CD14-positive monocyte (primary cell): Measurements from ENCODE around the gene CCBE1. TPM values are rescaled to one million over a fixed set of nuclear protein-coding genes. Genes with fewer than 3 reads are reported as not detected.

Experiments
- DNase-seq, 3 donors: peaks; one replicate each; pipeline ENCODE4 v3.0.0-alpha.2; 2011 to 2022
- H2AFZ ChIP-seq: 2 replicates; pipeline ENCODE4 v1.6.0; 2012; ENCODE audit warnings: mild to moderate bottlenecking, low read depth, low read length, inconsistent platforms; ENCODE audit not compliant: insufficient read depth, poor library complexity, severe bottlenecking
- H3K27ac ChIP-seq, 2 donors: 1 replicate in 1 of 2; 2 replicates in 1 of 2; pipeline ENCODE4 v1.5.1; 2012 to 2013; ENCODE audit warnings: low read length in 2 of 2, control low read depth in 1 of 2, inconsistent platforms in 1 of 2, low read depth in 1 of 2, mild to moderate bottlenecking in 1 of 2
- H3K27me3 ChIP-seq, 2 donors: one replicate each; pipeline versions ENCODE4 v1.6.0 to v1.6.1; 2011 to 2013; ENCODE audit warnings: low read length in 2 of 2; ENCODE audit not compliant: control insufficient read depth in 2 of 2, insufficient read depth in 2 of 2
- H3K36me3 ChIP-seq, 2 donors: replicated peaks in 1 of 2; 1 replicate in 1 of 2; 2 replicates in 1 of 2; pipeline versions ENCODE4 v1.5.1 to v1.6.1; 2012 to 2013; ENCODE audit warnings: low read length in 2 of 2, control low read depth in 1 of 2, inconsistent platforms in 1 of 2, mild to moderate bottlenecking in 1 of 2; ENCODE audit not compliant: insufficient read depth in 2 of 2, control insufficient read depth in 1 of 2
- H3K4me1 ChIP-seq, 2 donors: 1 replicate in 1 of 2; 2 replicates in 1 of 2; pipeline versions ENCODE4 v1.5.1 to v1.6.1; 2012 to 2013; ENCODE audit warnings: low read length in 2 of 2, control low read depth in 1 of 2, inconsistent platforms in 1 of 2, mild to moderate bottlenecking in 1 of 2, moderate library complexity in 1 of 2; ENCODE audit not compliant: insufficient read depth in 2 of 2, control insufficient read depth in 1 of 2
- H3K4me2 ChIP-seq: replicated peaks from 2 replicates; pipeline ENCODE3; 2012; ENCODE audit warnings: low read length, moderate library complexity, mild to moderate bottlenecking; ENCODE audit not compliant: poor library complexity, severe bottlenecking; ENCODE audit errors: extremely low read depth
- H3K4me3 ChIP-seq, 3 experiments: fragments of 200-600 bp in 1 of 3; sonication (generic) in 1 of 3; replicated peaks in 1 of 3; 1 replicate in 2 of 3; 2 replicates in 1 of 3; pipeline ENCODE4 v1.5.1; 2011 to 2013; ENCODE audit warnings: low read length in 3 of 3, mild to moderate bottlenecking in 3 of 3, control low read depth in 2 of 3, low read depth in 2 of 3, inconsistent platforms in 1 of 3, moderate library complexity in 1 of 3
- H3K79me2 ChIP-seq: 2 replicates; pipeline ENCODE4 v1.6.0; 2012; ENCODE audit warnings: mild to moderate bottlenecking, control low read depth, inconsistent platforms, low read length, moderate library complexity; ENCODE audit not compliant: insufficient read depth
- H3K9ac ChIP-seq: 2 replicates; pipeline ENCODE4 v1.6.0; 2017; ENCODE audit warnings: low read length, mild to moderate bottlenecking; ENCODE audit not compliant: insufficient read depth, poor library complexity, severe bottlenecking
- H3K9me3 ChIP-seq, 2 donors: replicated peaks in 1 of 2; 1 replicate in 1 of 2; 2 replicates in 1 of 2; pipeline versions ENCODE4 v1.5.1 to v1.6.1; 2012 to 2013; ENCODE audit warnings: low read length in 2 of 2, control low read depth in 1 of 2; ENCODE audit not compliant: control insufficient read depth in 1 of 2, insufficient read depth in 1 of 2
- H4K20me1 ChIP-seq: 2 replicates; pipeline ENCODE4 v1.6.0; 2012; ENCODE audit warnings: mild to moderate bottlenecking, low read length, control low read depth, moderate library complexity; ENCODE audit not compliant: insufficient read depth
- H3K27ac Mint-ChIP-seq, 7 donors: one replicate each; pipeline ENCODE4 v1.8.0; 2020; ENCODE audit warnings: mild to moderate bottlenecking in 7 of 7, mixed read lengths in 7 of 7, moderate library complexity in 6 of 7, inconsistent platforms in 2 of 7
- H3K27me3 Mint-ChIP-seq, 3 donors: one replicate each; pipeline ENCODE4 v1.8.0; 2021 to 2022; ENCODE audit warnings: low read depth in 3 of 3, mild to moderate bottlenecking in 3 of 3, mixed read lengths in 3 of 3, moderate library complexity in 3 of 3, inconsistent platforms in 1 of 3
- H3K36me3 Mint-ChIP-seq, 2 donors: one replicate each; pipeline ENCODE4 v1.8.0; 2020; ENCODE audit warnings: mixed read lengths in 2 of 2, inconsistent platforms in 1 of 2, mild to moderate bottlenecking in 1 of 2
- H3K4me1 Mint-ChIP-seq: one replicate; pipeline ENCODE4 v1.8.0; 2020; ENCODE audit warnings: mild to moderate bottlenecking, mixed read lengths
- H3K4me3 Mint-ChIP-seq, 2 donors: one replicate each; pipeline ENCODE4 v1.8.0; 2020; ENCODE audit warnings: mild to moderate bottlenecking in 2 of 2, mixed read lengths in 2 of 2, moderate library complexity in 1 of 2
- H3K9me3 Mint-ChIP-seq, 7 donors: one replicate each; pipeline ENCODE4 v1.8.0; 2020 to 2022; ENCODE audit warnings: mixed read lengths in 7 of 7, mild to moderate bottlenecking in 6 of 7, moderate library complexity in 6 of 7, inconsistent platforms in 2 of 7
- CTCF ChIP-seq: fragments of 200-600 bp; IDR thresholded peaks from one replicate; pipeline ENCODE4 v1.8.0; 2022; ENCODE audit warnings: antibody characterized with exemption, mild to moderate bottlenecking
- WGBS: methylation state at CpG from one replicate; pipeline ENCODE4 v1.1.5; 2013; ENCODE audit warnings: missing lambda C conversion rate; ENCODE audit not compliant: insufficient coverage; 5-methylcytosine and 5-hydroxymethylcytosine counted together
- intact Hi-C, 2 donors: fragments of 100-400 bp; cut with micrococcal nuclease; formaldehyde crosslinking; loops; one replicate each; pipeline versions ENCODE4 v1.15.0 to v1.15.1; 2023
- polyA plus RNA-seq, 3 donors: library from polyadenylated mRNA; depleted of rRNA in 1 of 3; unstranded in 2 of 3; stranded (reverse) in 1 of 3; fragments of 300-500 nt in 2 of 3; fragments of >200 nt in 1 of 3; fragmentation: Illumina TruSeq in 2 of 3; gene quantifications; 1 replicate in 2 of 3; 2 replicates in 1 of 3; pipeline ENCODE4 v1.2.3, GENCODE V29; 2012 to 2021

The CCBE1 gene
- polyA plus RNA-seq, 3 donors: not detected

- Histone ChIP-seq H3K27ac (no peak overlapping the region), H3K79me2 (no peaks in the 10 kb centered on the region), H3K36me3 (no peaks in the 10 kb centered on the region), H3K27me3 (no peaks in the 10 kb centered on the region), H3K4me2 (no peak overlapping the region), H3K9me3 (no peaks in the 10 kb centered on the region), H3K9ac (no peak overlapping the region), H3K4me1 (no peaks in the 10 kb centered on the region), H3K4me3 (no peak overlapping the region), H2AFZ (no peak overlapping the region), H4K20me1 (no peaks in the 10 kb centered on the region)
- WGBS: 57% methylated on average over 1 of the region's 3 CpGs
- peaks cover 4 to 8% (median 5%) of the 10 kb centered on the region in 3 donors for H3K27me3 Mint-ChIP-seq
- no peak overlapping the region for H3K27ac Mint-ChIP-seq
- no peak overlapping the region for H3K4me3 Mint-ChIP-seq
- H3K36me3 Mint-ChIP-seq: no peaks in the 10 kb centered on the region
- H3K4me1 Mint-ChIP-seq: no peaks in the 10 kb centered on the region
- intact Hi-C loops: loop anchor here in 1 of 2 donors (10.0 kb wide), 1 partner anchor 1098 kb away; no protein-coding TSS in a partner anchor
- DNase-seq: no peak
- TF ChIP-seq CTCF: no peak
- no peaks in the 10 kb centered on the region for H3K9me3 Mint-ChIP-seq
Observed at GRCh38 chr18:59456657-59457056, 240.6 kb downstream of the CCBE1 start.

- Mint-ChIP-seq H3K36me3 (no peaks in the 10 kb centered on the region), H3K9me3 (no peaks in the 10 kb centered on the region), H3K27me3 (peaks cover 4 to 8% (median 5%) of the 10 kb centered on the region in 3 donors), H3K27ac (no peak overlapping the region), H3K4me1 (no peaks in the 10 kb centered on the region), H3K4me3 (no peak overlapping the region)
- H3K79me2 ChIP-seq: no peaks in the 10 kb centered on the region
- DNase-seq: no peak
- no peak for TF ChIP-seq CTCF
- H3K4me1 ChIP-seq: no peaks in the 10 kb centered on the region
- H3K4me2 ChIP-seq: no peak overlapping the region
- no peak overlapping the region for H3K4me3 ChIP-seq
- H3K27me3 ChIP-seq: no peaks in the 10 kb centered on the region
- H3K27ac ChIP-seq: no peak overlapping the region
- H4K20me1 ChIP-seq: no peaks in the 10 kb centered on the region
- H2AFZ ChIP-seq: no peak overlapping the region
- no peak overlapping the region for H3K9ac ChIP-seq
- no peaks in the 10 kb centered on the region for H3K9me3 ChIP-seq
- no peaks in the 10 kb centered on the region for H3K36me3 ChIP-seq
- 61% methylated on average over 12 of the region's 12 CpGs for WGBS
- intact Hi-C loops: loop anchor here in 1 of 2 donors (10.0 kb wide), 1 partner anchor 1099 kb away; no protein-coding TSS in a partner anchor
Observed at GRCh38 chr18:59455728-59456276, 241.4 kb downstream of the CCBE1 start.
